GM18507 (cell line): Measurements from ENCODE around the gene RNU5D-1.
"Not testable (repeated sequence)": the region's sequence is repeated elsewhere in the genome, so short reads cannot be mapped to it uniquely, and the experiment has no call there.

Experiments used
- DNase-seq: peaks from one replicate; pipeline ENCODE4 v3.0.0; 2011; ENCODE audit warnings: low read depth; ENCODE audit not compliant: insufficient read length; ENCODE audit errors: extremely low spot score
- FAIRE-seq: peaks from 2 replicates; lab custom pipeline; 2011; peaks lifted over from hg19 to GRCh38; lab: Jason Lieb, UNC

The RNU5D-1 gene

GRCh38 chr1:44707112-44707881 lies 23.7 kb downstream of the RNU5D-1 start:
- no peak for FAIRE-seq
- no peak for DNase-seq

GRCh38 chr1:44705938-44706337 lies 25.0 kb downstream of the RNU5D-1 start:
- DNase-seq (no peak), FAIRE-seq (no peak)

- DNase-seq (no peak), FAIRE-seq (no peak)
Observed at GRCh38 chr1:44705470-44705869, 25.5 kb downstream of the RNU5D-1 start.

- DNase-seq (no peak), FAIRE-seq (no peak)
Observed at GRCh38 chr1:44701141-44701573, 29.8 kb downstream of the RNU5D-1 start.

GRCh38 chr1:44700573-44700972 lies 30.4 kb downstream of the RNU5D-1 start:
- FAIRE-seq (no peak), DNase-seq (no peak)

GRCh38 chr1:44699375-44699774 lies 31.6 kb downstream of the RNU5D-1 start:
- not testable (repeated sequence) for FAIRE-seq, DNase-seq

GRCh38 chr1:44698138-44698537 lies 32.8 kb downstream of the RNU5D-1 start:
- DNase-seq (no peak), FAIRE-seq (peak; percentile 65)

- peak; percentile 80 for FAIRE-seq
Observed at GRCh38 chr1:44696789-44697345, 34.1 kb downstream of the RNU5D-1 start.

GRCh38 chr1:44696101-44696500 lies 34.9 kb downstream of the RNU5D-1 start:
- no peak for DNase-seq
- no peak for FAIRE-seq

More at GRCh38 chr1:44696789-44697345, 34.1 kb downstream of the RNU5D-1 start:
- DNase-seq: no peak

GRCh38 chr1:44695671-44696070 lies 35.3 kb downstream of the RNU5D-1 start:
- no peak for FAIRE-seq

GRCh38 chr1:44694863-44695478 lies 36.0 kb downstream of the RNU5D-1 start:
- DNase-seq: no peak
- FAIRE-seq: peak; percentile 97

More at GRCh38 chr1:44695671-44696070, 35.3 kb downstream of the RNU5D-1 start:
- DNase-seq: no peak

- FAIRE-seq (no peak), DNase-seq (no peak)
Observed at GRCh38 chr1:44693900-44694299, 37.1 kb downstream of the RNU5D-1 start.

GRCh38 chr1:44693159-44693558 lies 37.8 kb downstream of the RNU5D-1 start:
- FAIRE-seq: no peak
- no peak for DNase-seq

GRCh38 chr1:44689447-44689765 lies 41.6 kb downstream of the RNU5D-1 start:
- DNase-seq (no peak), FAIRE-seq (no peak)

GRCh38 chr1:44688760-44689446 lies 42.1 kb downstream of the RNU5D-1 start:
- DNase-seq (no peak), FAIRE-seq (no peak)

GRCh38 chr1:44685881-44686280 lies 45.1 kb downstream of the RNU5D-1 start:
- no peak for FAIRE-seq
- DNase-seq: no peak

GRCh38 chr1:44685218-44685617 lies 45.8 kb downstream of the RNU5D-1 start:
- DNase-seq (no peak), FAIRE-seq (no peak)

- FAIRE-seq: peak; percentile 72
- peak; percentile 35 for DNase-seq
Observed at GRCh38 chr1:44684525-44684924, 46.4 kb downstream of the RNU5D-1 start.

- FAIRE-seq: no peak
- no peak for DNase-seq
Observed at GRCh38 chr1:44682883-44683265, 48.1 kb downstream of the RNU5D-1 start.
